ENCODE results near the gene AFG1L.
"Not testable (repeated sequence)": the region's sequence is repeated elsewhere in the genome, so short reads cannot be mapped to it uniquely, and the experiment has no call there.

AFG1L gene

DNA sequence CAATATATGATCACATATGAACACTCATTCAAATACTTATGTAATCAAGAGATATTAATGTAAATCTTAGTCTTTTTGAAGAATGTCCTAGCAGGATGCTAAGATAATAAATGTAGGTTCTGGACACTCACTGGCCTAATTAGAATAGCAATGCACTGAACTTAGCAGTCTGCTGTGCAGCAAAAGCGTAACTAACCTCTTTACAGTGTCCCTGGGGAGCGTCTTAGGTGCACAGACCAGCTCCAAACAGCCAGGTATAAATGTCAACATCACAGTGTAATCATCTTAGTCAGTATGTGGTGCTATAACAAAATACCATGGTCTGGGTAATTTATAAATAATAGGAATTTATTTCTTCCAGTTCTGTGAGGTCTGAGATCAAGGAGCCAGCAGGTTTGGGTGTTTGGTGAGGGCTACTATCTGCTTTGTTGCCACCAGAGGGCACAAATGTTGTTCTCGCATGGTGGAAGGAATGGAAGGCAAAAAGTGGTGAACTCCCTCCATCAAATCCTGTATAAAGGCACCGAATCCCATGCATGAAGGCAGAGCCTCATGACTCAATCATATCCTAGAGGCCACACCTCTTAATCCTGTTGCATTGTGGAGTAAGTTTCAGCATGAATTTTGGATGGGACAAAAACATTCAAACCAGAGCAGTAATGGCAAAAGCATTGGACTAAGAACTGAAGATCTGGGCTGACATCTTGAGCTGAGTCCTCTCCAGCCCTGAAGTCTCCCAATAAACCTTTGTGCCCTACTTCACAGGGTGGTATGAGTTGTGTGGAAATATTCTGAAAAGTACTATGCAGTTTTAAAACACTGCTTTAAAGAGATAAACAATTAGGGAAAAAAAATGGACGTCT, 224.1 kb downstream of the AFG1L start:
- peak; percentile 52 for DNase-seq (ENCODE audit: low spot score)

DNA sequence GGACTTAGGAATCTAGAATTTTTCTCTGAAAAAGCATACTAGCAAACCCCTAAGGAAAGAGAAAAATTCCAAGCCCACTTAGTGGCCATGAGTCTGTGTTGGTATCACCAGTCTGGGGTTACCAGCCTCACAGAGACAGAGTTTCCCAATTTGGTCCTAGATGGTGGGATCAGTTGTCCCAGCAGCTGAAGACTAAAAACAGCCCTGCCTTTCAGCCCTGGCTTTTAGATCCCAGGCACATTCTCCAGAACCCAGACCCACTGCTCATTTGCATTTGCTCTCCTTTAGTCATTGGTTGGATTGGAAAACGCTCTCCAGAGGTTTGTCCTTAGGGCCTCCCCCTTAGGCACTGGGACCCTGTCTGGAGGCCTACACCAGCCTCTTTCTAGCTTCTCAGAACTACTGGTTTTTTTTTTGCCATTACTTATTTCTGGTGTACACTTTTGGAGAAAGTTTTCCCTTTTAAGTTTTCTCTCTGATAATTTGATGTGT, 226.8 kb downstream of the AFG1L start:
- DNase-seq (ENCODE audit: low spot score), result no peak

DNA sequence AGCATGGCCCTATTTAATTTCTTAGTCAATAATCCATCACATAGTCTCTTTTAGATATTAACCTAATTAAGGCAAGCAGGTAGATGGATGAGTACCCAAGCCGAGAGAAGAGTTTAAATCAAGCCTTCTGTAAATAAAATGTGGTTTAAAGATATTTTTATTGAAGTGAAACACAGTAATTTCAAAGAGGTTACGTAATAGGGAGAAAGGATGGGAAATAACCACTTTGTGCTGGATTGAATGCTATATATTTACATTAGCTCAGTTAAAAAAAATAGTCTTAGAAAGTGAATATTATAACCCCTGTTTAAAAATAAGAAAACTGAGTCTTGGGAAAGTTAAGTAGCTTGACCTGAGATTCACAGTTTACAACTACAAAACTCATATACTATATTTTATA, 228.8 kb downstream of the AFG1L start:
- no peak for DNase-seq (ENCODE audit: low spot score)

DNA sequence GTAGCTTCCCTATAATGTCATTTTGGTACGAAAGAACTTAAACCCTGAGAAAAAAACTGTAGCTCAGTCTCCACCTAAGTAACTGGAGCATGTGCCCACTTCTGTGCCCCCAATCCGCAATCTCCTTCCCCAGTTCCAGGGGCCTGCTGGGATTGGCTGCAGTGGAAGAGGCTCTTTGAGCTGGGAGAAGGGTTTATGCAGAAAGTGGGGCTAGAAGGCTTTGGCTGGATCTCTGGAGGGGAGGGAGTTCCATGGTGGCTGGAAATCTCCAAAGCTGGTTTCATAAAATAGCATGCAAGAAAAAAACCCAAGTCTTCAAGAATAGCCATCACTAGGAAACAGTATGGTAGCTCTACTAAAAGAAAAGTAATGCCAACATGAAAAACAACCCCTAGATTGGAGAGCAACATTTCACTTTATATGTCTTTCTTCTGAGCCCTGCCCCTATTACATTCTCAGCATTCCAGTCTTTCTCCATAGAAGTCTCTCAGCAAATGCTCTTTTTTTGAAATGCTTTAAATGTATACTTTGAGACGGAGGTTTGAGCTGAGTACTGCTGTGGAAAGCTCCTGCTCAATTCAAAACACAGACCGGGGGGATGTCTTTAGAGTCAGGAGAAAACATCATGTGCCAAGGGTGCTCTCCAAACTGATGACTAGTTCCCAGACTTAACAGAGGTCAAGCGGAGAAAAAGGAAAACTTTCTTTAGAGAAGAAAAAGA, 229.8 kb downstream of the AFG1L start:
- DNase-seq (ENCODE audit: low spot score), result no peak

DNA sequence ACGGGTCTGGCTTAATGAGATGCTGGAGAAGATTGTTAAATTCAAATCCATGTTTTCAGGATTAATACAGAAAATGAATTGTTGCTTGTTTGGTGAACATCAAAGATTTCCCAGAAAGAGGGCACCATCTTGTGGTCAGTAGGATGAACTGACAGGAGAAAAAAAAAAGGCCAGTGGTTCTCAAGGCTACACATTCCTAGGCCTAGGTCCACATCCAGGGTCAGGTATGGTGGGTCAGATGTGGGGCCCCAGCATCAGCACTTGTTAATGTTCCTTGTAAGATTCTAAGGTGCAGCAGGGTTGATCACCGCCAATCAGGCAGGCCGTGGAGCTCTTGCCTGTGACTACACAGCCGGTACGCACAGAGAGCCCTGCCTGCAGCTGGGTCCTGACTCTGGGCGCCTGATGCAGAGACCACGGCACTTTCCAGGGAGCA, 231.9 kb downstream of the AFG1L start:
- DNase-seq (ENCODE audit: low spot score), result peak; percentile 65

DNA sequence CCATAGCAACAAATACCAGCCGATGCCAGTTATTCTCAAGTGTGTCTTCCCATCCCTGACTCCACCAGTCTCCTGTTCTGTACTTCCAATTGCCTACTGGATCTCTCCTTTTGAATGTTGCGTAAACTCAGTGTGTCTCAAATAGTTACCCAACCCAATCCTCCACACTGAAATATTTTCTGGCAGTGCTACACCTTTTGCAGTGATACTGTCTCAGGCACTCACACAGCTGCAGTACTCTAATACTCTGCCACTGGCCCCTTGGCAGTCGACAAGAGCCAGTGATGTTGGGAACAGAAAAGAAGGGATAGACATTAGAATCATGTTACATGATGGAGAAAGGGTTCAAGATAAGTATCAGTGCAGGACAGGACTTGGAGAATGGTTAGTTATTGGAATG, 234.0 kb downstream of the AFG1L start:
- no peak for DNase-seq (ENCODE audit: low spot score)

DNA sequence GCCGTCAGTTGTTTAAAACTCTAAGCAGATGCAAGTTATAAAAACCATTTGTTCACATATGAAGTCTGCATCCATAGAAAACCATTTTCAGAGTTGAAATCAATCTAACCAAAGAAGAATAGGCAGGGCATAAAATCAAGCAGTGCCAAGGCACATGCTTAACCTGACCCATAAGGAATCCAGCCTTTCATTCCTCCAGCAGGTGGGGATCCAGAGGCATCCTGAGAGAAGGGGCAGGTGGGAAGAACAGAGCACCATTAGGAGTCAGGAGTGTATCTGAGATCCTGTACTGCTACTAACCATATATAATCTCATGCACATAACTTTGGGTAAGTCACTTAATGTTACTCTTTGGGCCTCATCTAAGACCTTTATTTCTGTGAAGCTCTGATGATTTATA, 236.5 kb downstream of the AFG1L start:
- DNase-seq (ENCODE audit: low spot score), result no peak

DNA sequence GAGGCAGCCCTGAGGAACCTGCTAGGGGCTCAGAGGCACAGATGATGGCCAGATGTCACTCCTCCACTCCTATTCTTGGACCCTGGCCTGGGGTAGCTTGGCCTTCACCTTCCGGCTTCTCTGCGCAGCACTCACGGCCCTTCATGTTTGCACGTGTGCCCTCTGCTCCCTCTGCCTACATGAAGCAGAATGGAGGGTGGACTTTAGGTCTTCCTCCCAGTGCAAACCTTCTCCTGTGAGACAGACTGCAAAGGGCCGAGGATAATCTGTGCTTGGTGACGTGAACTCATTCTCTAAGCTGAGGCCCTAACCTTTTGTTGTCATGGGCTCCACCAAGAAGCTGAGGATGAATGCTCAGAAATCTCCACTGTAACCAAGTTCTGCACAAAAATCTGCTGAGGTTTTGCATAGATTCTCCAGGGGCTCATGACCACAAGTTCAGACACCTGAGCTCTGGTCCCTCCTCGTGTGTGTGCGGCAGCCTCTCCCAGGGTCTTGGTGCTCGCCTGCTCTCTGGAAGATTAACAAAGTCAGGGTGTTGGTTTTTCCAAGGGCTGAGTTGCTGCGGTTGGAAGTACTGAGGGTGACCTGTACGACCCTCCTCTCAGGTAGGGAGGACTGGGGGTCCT, 240.4 kb downstream of the AFG1L start:
- no peak for DNase-seq (ENCODE audit: low spot score)

DNA sequence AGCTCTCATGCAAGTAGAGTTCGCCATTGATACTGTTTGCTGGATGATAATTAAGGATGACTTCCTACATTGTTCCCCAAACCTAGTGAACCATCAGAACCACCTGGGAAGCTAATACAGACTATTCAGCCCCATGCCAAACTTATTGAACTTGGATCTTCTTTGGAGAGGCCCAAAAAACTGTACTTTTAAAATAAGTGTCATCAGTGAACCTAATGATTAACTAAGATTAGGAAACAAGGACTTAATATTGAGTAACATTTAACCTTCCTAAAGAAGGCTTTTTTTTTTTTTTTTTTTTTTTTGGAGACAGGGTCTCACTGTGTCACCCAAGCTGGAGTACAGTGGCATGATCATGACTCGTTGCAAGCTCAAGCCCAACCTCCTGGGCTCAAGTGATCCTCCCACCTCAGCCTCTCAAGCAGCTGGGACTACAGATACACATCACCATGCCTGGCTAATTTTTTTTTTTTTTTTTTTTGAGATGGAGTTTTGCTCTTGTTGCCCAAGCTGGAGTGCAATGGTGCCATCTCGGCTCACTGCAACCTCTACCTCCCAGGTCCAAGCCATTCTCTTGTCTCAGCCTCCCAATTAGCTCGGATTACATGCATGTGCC, 241.2 kb downstream of the AFG1L start:
- not testable (repeated sequence) for DNase-seq (ENCODE audit: low spot score)

DNA sequence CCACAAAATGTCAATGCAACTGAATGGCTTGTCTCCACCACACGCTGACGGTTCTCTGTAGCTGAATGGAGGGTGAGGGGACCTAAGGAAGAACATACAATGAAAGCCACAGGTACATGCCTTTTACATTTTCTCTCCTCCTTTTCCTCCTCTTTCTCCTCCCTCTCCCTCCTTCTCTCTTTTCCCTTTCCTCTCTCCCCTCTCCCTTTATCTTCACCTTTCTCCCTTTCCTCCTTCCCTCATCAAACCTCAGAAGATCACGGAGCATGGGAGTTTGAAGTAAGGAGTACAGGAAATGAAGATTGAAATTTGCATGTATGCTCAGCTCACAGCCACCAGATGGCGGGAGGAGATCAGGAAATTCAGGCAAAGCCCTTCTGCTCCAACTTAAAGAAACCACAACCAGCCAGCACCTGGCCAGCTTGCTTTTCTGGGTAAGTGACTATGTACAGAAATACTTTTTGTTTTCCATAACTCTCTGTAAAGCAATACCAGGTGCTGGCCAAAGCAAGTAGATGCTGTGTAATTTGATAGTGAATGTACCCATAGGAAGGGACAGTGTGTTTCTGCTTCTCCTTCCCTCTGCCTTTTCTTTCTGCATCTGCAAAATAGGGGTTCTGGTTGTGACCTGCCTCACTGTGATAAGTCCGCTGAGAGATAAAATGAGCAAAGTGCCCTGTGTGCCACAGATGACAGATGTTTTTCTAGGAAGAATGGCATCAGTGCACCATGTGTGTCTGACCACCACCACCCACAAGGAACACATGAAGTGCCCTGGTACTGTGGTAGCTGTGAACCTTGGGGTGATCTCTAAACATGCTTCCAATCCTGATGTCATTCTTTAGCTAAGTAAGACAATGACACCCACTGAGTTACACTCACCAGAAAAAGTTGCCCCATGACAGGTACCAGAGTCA, 247.2 kb downstream of the AFG1L start:
- peak; percentile 79 for DNase-seq (ENCODE audit: low spot score)

DNA sequence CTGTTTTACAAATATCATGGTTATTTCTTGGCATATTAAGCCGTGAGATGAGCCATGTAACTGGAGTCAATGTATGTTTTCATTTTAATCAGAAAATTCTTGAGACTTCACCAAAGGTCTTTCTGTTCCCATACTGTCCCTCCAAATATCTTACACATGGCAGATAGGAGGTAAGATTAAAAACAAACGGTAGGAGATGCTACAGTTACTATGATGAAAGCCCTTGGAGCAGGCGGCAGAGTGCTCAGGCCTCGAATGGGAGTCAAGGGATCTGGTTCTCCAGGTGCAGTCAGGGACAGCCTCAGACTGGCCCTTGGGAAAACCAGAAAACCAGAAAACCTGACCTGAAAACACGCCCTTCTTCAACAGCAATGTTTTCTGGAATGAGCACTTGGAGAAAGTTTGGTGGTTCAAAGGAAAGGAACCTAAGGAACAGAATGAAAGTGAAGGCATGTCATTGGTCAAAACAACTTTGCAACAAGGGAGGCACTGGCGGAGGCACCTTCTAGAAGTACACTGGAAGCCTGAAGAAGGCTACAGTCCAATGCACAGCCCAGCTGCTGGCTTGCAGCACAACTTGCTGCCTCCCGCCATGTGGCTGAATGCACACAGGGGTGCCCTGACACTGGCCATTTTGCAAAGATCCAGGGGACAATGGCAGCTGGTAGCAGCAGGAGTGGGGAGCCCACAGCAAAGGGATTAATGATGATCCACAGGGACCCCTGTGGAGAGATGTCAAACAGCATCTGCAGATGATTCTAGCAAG, 248.5 kb downstream of the AFG1L start:
- DNase-seq (ENCODE audit: low spot score), result no peak

DNA sequence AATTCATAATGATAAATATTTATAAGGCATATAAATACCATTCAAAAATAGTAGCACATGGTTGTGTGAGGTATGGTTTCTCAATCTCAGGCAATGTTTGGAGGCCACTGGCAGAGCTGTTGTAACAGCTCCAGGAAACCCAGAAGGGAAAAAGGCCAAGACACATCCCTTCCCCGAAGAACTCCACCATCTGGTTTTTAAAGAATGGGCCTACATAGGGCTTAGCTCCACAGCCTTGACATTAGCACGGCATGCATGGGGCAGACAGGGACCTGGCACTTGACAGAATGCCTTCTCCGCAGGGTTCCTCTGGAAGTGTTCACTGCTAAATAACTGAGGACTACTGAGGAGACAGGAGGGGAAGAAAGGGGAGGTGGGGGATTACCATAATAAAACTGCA, 249.8 kb downstream of the AFG1L start:
- peak; percentile 65 for DNase-seq (ENCODE audit: low spot score)

DNA sequence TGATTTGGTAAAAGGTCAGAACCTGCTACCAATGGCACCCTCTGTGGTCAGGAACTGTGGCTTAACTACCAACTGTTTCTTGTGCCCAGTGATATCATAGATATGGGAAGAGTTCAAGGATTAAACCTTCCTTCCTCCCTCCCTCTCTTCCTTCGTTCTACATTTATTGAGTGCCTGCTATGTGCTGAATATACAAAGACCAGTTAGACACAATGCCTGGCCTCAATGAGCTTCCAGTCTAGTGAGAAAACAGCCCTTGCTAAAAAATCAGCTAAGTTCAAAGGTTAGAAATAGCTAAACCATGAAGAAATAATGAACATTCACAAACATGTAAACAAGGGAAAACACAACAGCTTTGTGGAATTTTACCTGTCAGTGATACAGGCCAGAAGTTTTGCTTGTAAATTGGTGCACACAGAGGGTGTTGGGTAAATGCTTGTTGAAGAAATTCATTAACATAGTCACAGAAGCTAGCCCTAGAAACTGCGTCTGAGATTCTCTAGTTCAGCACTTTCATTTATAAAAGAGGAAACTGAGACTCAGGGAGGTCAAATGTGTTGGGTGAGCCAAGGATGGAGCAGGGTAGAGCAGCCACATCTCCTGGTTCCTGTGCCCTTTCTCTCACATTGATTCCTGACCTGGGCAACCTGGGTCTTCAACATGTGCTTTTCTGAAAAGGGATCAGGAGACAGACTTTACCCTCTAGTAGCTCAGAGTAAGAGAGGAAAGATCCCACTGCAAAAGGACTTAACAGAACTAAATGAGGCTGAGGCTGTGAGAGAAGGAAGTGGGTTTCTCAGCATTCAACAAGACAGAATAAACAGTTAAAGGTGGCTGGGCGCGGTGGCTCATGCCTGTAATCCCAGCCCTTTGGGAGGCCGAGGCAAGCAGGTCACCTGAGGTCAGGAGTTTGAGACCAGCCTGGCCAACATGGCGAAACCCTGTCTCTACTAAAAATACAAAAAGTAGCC, 251.5 kb downstream of the AFG1L start:
- DNase-seq (ENCODE audit: low spot score), result no peak

DNA sequence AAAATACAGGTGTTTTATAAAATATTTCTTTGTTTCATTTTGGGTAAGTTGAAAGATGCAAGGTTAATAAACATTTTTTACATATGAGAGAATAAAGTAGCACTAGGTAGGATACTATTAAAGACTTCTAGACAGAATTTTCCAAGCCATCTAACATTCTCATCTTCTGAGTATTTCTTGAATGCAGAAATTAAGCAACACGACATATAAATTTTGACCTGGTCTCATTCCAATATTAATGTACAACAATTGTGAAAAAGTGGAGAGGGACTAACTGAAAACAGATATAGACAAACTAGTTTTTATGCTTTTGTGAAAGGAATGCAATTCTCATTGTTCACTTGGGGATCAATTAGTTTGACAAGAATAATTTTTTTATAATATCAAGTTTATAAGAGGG, 254.4 kb downstream of the AFG1L start:
- no peak for DNase-seq (ENCODE audit: low spot score)

DNA sequence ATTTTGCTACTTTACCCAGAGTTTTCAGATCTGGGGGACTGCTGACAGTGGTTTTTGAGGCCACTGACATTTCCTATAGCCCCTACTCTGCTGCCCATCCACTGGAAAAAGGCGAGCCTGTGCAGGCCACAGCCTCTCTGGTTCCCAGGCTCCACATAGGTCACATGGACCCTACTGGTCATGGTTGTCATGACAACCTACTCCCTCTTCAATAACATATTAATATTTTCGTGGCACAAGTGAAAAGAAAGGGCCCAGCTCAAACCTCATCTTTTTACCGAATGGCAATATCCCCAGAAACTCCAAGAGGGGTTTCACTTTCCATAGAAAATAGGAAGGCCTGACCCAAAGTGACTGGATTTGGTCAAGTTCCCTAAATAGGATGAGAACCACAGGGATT, 254.9 kb downstream of the AFG1L start:
- DNase-seq (ENCODE audit: low spot score), result peak; percentile 54

DNA sequence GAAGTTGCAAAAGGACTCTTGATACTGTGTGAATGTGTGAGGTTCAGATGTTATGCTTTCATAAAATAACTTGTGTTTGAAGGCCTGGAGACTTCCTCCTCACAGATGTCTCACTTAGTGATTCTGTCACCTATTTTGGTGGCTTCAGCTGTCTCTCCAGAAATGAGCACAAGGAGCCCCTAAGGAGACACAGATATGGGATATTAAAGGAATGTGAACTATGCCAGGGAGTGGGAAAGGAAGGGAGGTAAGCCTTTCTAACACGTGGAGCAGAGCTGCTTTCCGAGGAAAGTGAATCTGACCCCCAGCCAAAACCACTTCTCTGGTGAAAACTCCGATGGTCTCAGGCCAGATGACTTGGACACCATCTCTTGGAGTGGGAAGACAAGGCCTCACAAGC, 255.4 kb downstream of the AFG1L start:
- no peak for DNase-seq (ENCODE audit: low spot score)

DNA sequence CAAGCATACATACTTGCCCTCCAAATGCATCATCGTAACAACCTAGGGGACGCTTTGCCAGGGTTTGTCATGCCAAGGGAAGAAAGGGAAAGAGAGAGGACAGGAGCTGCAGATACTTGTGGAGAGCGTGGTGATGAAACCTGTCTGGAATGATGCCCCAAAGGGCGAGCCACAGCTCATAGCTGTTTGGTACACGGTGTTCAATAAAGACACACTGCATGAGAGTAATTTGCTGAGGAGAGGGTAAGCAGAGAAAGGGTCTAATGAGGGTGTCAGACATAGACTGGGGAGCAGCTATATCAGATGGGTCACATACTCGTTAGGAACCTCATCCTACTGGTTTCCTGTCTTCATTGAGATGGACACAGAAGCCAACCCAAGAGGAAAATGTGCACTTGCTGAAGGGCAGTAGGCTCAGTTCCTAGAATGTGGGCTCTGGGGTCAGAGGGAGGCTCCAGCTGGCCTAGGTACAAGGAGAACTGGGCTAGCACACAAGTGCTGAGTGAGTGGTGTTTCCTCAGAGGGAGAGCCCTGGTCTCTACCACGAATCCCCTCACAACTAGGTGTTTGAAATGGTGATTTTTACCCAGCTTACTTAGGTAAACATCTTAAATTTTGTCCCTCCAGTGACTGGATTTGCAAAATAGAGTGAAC, 260.7 kb downstream of the AFG1L start:
- no peak for DNase-seq (ENCODE audit: low spot score)

DNA sequence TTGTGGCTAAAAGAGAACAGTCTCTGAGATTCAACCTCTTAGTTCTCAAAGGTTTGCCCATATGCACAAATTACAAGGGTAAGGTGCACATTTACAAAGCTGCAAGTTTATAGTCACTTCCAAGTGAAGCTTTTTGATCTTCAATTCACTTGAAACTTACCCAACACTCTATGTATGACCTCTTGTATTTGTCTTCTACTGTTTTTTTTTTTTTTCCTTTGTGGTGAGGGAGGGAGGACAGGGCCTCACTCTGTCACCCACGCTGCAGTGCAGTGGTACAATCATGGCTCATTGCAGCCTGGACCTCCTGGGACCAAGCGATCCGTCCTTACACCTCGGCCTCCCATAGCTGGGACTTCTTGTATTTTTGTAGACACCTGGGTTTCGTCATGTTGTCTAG, 261.4 kb downstream of the AFG1L start:
- no peak for DNase-seq (ENCODE audit: low spot score)
